Naive thymus-derived CD4-positive, alpha-beta T cell (primary cell): ENCODE results near the gene PID1. TPM values are rescaled to one million over a fixed set of nuclear protein-coding genes. Genes with fewer than 3 reads are reported as not detected.

ENCODE experiments used
- ATAC-seq: fragments of 150-1000 bp; cut with Tn5 transposase; 2 replicates; pipeline ENCODE4 v1.10.0; 2021; ENCODE audit warnings: mild to moderate bottlenecking, moderate library complexity
- CTCF ChIA-PET: fragments of 350-600 bp; sonication (Branson Sonifier 250); formaldehyde crosslinking; loops from one replicate; lab custom pipeline; 2021; ENCODE audit warnings: antibody characterized with exemption; lab: Charles Lee
- POLR2A ChIA-PET: fragments of 350-600 bp; sonication (Branson Sonifier 250); formaldehyde crosslinking; loops from one replicate; lab custom pipeline; 2021; ENCODE audit warnings: antibody characterized with exemption, inconsistent platforms; lab: Charles Lee
- DNase-seq, 9 donors: peaks; one replicate each; pipeline versions ENCODE4 v3.0.0 to v3.0.0-alpha.2; 2020 to 2022; ENCODE audit warnings: mixed read lengths in 1 of 9
- H3K27ac ChIP-seq: one replicate; pipeline ENCODE4 v1.7.0; 2013; ENCODE audit warnings: mild to moderate bottlenecking, low read depth, low read length, moderate library complexity
- H3K27me3 ChIP-seq, 2 donors: one replicate each; pipeline ENCODE4 v1.7.0; 2013; ENCODE audit warnings: low read length in 2 of 2, mild to moderate bottlenecking in 2 of 2, moderate library complexity in 2 of 2; ENCODE audit not compliant: control insufficient read depth in 2 of 2, insufficient read depth in 2 of 2
- H3K36me3 ChIP-seq, 3 experiments: 1 replicate in 2 of 3; 2 replicates in 1 of 3; pipeline ENCODE4 v1.7.0; 2013; ENCODE audit warnings: low read length in 3 of 3, mild to moderate bottlenecking in 3 of 3, moderate library complexity in 1 of 3; ENCODE audit not compliant: insufficient read depth in 3 of 3, control insufficient read depth in 2 of 3
- H3K4me1 ChIP-seq, 2 donors: one replicate each; pipeline ENCODE4 v1.7.0; 2013; ENCODE audit warnings: low read length in 2 of 2, mild to moderate bottlenecking in 2 of 2, moderate library complexity in 1 of 2; ENCODE audit not compliant: control insufficient read depth in 2 of 2, insufficient read depth in 2 of 2
- H3K4me3 ChIP-seq: 2 replicates; pipeline ENCODE4 v1.7.0; 2013; ENCODE audit warnings: mild to moderate bottlenecking, low read length
- H3K9me3 ChIP-seq, 3 experiments: 1 replicate in 2 of 3; 2 replicates in 1 of 3; pipeline ENCODE4 v1.7.0; 2013; ENCODE audit warnings: low read length in 3 of 3; ENCODE audit not compliant: control insufficient read depth in 2 of 3
- H3K27ac Mint-ChIP-seq, 9 donors: one replicate each; pipeline ENCODE4 v1.8.0; 2020 to 2022; ENCODE audit warnings: mixed read lengths in 9 of 9, mild to moderate bottlenecking in 8 of 9, moderate library complexity in 5 of 9, inconsistent platforms in 2 of 9
- H3K27me3 Mint-ChIP-seq, 5 donors: one replicate each; pipeline ENCODE4 v1.8.0; 2021 to 2022; ENCODE audit warnings: mixed read lengths in 5 of 5, mild to moderate bottlenecking in 1 of 5
- H3K36me3 Mint-ChIP-seq, 5 donors: one replicate each; pipeline ENCODE4 v1.8.0; 2020 to 2022; ENCODE audit warnings: mixed read lengths in 5 of 5, mild to moderate bottlenecking in 3 of 5, inconsistent platforms in 1 of 5
- H3K4me1 Mint-ChIP-seq, 7 donors: one replicate each; pipeline ENCODE4 v1.8.0; 2020 to 2022; ENCODE audit warnings: mixed read lengths in 7 of 7, mild to moderate bottlenecking in 3 of 7, inconsistent platforms in 1 of 7
- H3K4me3 Mint-ChIP-seq, 10 donors: one replicate each; pipeline ENCODE4 v1.8.0; 2020 to 2022; ENCODE audit warnings: mild to moderate bottlenecking in 10 of 10, mixed read lengths in 10 of 10, moderate library complexity in 6 of 10, inconsistent platforms in 2 of 10
- H3K9me3 Mint-ChIP-seq, 11 donors: one replicate each; pipeline ENCODE4 v1.8.0; 2020 to 2022; ENCODE audit warnings: mixed read lengths in 11 of 11, mild to moderate bottlenecking in 4 of 11, inconsistent platforms in 1 of 11, moderate library complexity in 1 of 11
- intact Hi-C, 2 donors: fragments of 100-400 bp; cut with micrococcal nuclease; formaldehyde crosslinking; loops; one replicate each; pipeline ENCODE4 v1.15.1; 2023
- polyA plus RNA-seq, 2 donors: library from polyadenylated mRNA; unstranded; fragments of 300-500 nt; fragmentation: Illumina TruSeq; gene quantifications; one replicate each; pipeline ENCODE4 v1.2.3, GENCODE V29; 2021
- total RNA-seq, 6 experiments: library from RNA in 5 of 6; stranded (reverse) in 5 of 6; gene quantifications; 1 replicate in 5 of 6; 2 replicates in 1 of 6; pipeline ENCODE4 v1.2.3 and lab custom pipeline; 2021 to 2026

PID1 gene
- total and polyA plus RNA-seq, 7 experiments from 2014 or later: 0.07 to 5.3 (median 1.1) TPM; not detected in 2

DNA sequence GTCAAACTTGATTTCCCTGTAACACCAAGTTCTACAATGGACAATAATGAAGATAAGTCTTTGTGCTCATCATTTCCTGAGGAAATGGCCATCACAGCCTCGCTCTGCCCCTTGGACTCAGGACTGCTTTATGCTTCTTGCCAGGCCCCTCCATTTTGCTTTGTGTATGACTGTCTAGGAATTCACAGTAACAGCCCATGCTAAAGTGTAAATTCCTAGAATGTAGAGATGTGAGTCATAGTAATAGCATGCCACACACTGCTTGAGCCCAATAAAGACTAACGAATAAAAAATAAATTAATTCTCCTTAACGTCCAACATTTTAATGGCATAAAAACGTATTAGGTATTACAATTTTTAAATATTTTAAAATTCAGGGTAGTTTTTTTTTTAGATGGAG is 226.5 kb downstream of the PID1 start:
- Mint-ChIP-seq H3K27me3 (no peaks in the 10 kb centered on the region), H3K9me3 (peaks cover 0 to 8% (median 1%) of the 10 kb centered on the region in 11 donors), H3K4me3 (no peak overlapping the region), H3K4me1 (no peaks in the 10 kb centered on the region), H3K36me3 (no peaks in the 10 kb centered on the region), H3K27ac (no peak overlapping the region)
- ChIA-PET POLR2A (no interaction called here), CTCF (no interaction called here)
- intact Hi-C loops: no loop called here
- no peak overlapping the region for H3K27ac ChIP-seq
- no peaks in the 10 kb centered on the region for H3K36me3 ChIP-seq
- no peak overlapping the region for H3K4me3 ChIP-seq
- H3K27me3 ChIP-seq: no peaks in the 10 kb centered on the region
- ATAC-seq (no peak), DNase-seq (no peak)
- no peaks in the 10 kb centered on the region for H3K4me1 ChIP-seq
- no peaks in the 10 kb centered on the region for H3K9me3 ChIP-seq

DNA sequence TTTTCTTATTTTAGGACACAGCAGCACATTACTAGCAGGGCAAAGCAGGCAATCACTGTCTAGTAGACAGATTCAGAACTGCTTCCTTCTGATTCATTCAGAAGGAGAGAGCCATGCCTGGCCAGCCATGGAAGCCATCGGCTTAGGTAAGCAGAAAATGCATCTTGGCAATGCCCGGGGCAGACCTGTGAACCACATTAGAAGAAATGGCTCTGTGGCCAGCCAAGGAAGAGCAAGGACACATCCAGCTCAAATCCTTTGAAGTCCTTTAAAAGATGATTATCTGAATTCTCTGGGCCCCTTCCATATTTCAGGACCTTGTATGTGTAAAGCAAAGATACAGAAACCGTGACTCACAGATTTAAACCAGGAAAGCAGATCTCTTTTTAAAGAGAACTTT is 227.4 kb downstream of the PID1 start:
- Mint-ChIP-seq H3K4me1 (no peaks in the 10 kb centered on the region), H3K9me3 (peaks cover 0 to 8% (median 1%) of the 10 kb centered on the region in 11 donors), H3K36me3 (no peaks in the 10 kb centered on the region), H3K27ac (no peak overlapping the region), H3K4me3 (no peak overlapping the region), H3K27me3 (no peaks in the 10 kb centered on the region)
- ChIA-PET CTCF (no interaction called here), POLR2A (no interaction called here)
- no peak for ATAC-seq
- Histone ChIP-seq H3K4me3 (no peak overlapping the region), H3K27me3 (no peaks in the 10 kb centered on the region), H3K27ac (no peak overlapping the region), H3K4me1 (no peaks in the 10 kb centered on the region), H3K9me3 (no peaks in the 10 kb centered on the region), H3K36me3 (no peaks in the 10 kb centered on the region)
- intact Hi-C loops: no loop called here
- DNase-seq: no peak

- intact Hi-C loops: no loop called here
- H3K9me3 ChIP-seq: no peaks in the 10 kb centered on the region
- ChIA-PET POLR2A (no interaction called here), CTCF (interaction anchor here (0.7 kb wide), 1 partner anchor 32 kb away, joined by 5 read pairs; no protein-coding TSS in a partner anchor)
- H3K27ac Mint-ChIP-seq: no peak overlapping the region
- H3K4me1 ChIP-seq: no peaks in the 10 kb centered on the region
- no peak overlapping the region for H3K4me3 Mint-ChIP-seq
- no peaks in the 10 kb centered on the region for H3K36me3 Mint-ChIP-seq
- no peaks in the 10 kb centered on the region for H3K27me3 ChIP-seq
- H3K27me3 Mint-ChIP-seq: no peaks in the 10 kb centered on the region
- no peaks in the 10 kb centered on the region for H3K36me3 ChIP-seq
- H3K9me3 Mint-ChIP-seq: peaks cover 0 to 8% (median 1%) of the 10 kb centered on the region in 11 donors
- H3K4me1 Mint-ChIP-seq: no peaks in the 10 kb centered on the region
- no peak overlapping the region for H3K4me3 ChIP-seq
- H3K27ac ChIP-seq: no peak overlapping the region
- no peak for ATAC-seq
- no peak for DNase-seq
Observed at GRCh38 chr2:229042349-229042748, 228.7 kb downstream of the PID1 start.

DNA sequence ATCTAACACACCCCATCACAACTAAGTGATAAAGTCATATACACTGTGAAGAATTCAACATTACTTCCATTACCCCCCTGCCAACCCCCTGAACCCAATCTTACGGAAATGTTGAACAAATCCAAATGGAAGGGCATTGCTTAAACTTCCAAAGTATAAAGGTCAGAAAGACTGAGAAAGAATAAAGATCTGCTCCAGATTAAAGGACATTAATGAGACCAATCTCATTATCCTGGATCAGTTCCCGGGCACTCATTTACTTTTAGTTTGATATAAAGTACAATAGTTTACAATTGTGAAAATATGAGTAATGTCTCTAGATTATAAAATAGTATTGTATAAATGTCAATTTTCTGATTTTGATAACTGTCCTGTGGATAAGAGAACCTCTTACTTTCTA is 229.4 kb downstream of the PID1 start:
- Mint-ChIP-seq H3K4me1 (no peaks in the 10 kb centered on the region), H3K27ac (no peak overlapping the region), H3K36me3 (no peaks in the 10 kb centered on the region), H3K27me3 (no peaks in the 10 kb centered on the region), H3K4me3 (no peak overlapping the region), H3K9me3 (peaks cover 0 to 8% (median 0%) of the 10 kb centered on the region in 11 donors)
- intact Hi-C loops: no loop called here
- Histone ChIP-seq H3K9me3 (no peaks in the 10 kb centered on the region), H3K36me3 (no peaks in the 10 kb centered on the region), H3K4me3 (no peak overlapping the region), H3K27me3 (no peaks in the 10 kb centered on the region), H3K27ac (no peak overlapping the region), H3K4me1 (no peaks in the 10 kb centered on the region)
- CTCF ChIA-PET: no interaction called here
- POLR2A ChIA-PET: no interaction called here
- ATAC-seq: no peak
- DNase-seq: no peak

DNA sequence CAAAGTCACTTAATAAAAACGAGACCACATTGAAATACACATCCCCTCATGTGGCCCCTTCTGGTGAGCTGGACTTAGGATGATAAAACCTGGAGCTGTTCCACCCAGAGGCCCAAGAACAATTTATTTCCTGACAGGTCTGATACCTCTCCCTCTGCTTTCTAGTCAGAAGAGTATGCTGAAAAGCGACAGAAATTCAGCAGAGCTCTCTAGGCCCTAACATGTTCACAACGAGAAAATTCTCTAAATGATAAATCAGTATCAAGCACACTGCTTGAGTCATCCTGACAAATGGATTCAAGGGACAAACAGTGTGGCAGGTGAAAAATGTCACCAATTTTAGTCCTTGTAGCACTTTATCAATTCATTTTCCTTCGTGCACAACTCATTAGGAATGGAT is 233.5 kb downstream of the PID1 start:
- intact Hi-C loops: no loop called here
- ATAC-seq: no peak

DNA sequence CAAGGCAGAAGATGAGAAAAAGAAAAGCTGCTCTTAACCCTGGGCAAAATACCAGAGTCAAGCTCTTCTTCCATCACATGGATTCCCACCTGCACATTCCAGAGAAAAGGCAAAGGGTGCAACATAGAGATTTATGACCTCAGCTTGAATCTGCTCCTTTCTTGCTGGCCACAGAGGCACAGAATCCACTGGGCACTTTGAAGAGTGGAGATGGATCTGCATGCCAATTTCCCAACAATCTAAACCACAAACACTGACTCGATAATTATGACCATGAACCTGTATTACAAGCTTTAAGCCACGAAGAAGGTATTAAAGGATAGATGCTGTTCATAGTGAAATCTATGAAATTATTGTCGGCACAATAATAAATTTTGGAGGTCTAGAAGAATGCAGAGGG is 237.3 kb downstream of the PID1 start:
- H3K4me1 ChIP-seq: no peaks in the 10 kb centered on the region
- ChIA-PET CTCF (no interaction called here), POLR2A (no interaction called here)
- no peak overlapping the region for H3K27ac ChIP-seq
- peaks cover 1 to 9% (median 4%) of the 10 kb centered on the region in 11 donors for H3K9me3 Mint-ChIP-seq
- no peak for ATAC-seq
- no peaks in the 10 kb centered on the region for H3K27me3 ChIP-seq
- no peak overlapping the region for H3K4me3 Mint-ChIP-seq
- no peaks in the 10 kb centered on the region for H3K36me3 Mint-ChIP-seq
- intact Hi-C loops: no loop called here
- no peak overlapping the region for H3K27ac Mint-ChIP-seq
- H3K36me3 ChIP-seq: no peaks in the 10 kb centered on the region
- no peaks in the 10 kb centered on the region for H3K27me3 Mint-ChIP-seq
- H3K4me3 ChIP-seq: no peak overlapping the region
- no peaks in the 10 kb centered on the region for H3K4me1 Mint-ChIP-seq
- H3K9me3 ChIP-seq: no peaks in the 10 kb centered on the region
- no peak for DNase-seq

More for the DNA sequence above, 233.5 kb downstream of the PID1 start:
- H3K27me3 ChIP-seq: no peaks in the 10 kb centered on the region
- Mint-ChIP-seq H3K27ac (no peak overlapping the region), H3K27me3 (no peaks in the 10 kb centered on the region), H3K4me3 (no peak overlapping the region), H3K36me3 (no peaks in the 10 kb centered on the region), H3K4me1 (no peaks in the 10 kb centered on the region), H3K9me3 (peaks cover 0 to 8% (median 0%) of the 10 kb centered on the region in 11 donors)
- no peaks in the 10 kb centered on the region for H3K4me1 ChIP-seq
- no peak for DNase-seq
- H3K36me3 ChIP-seq: no peaks in the 10 kb centered on the region
- ChIA-PET POLR2A (no interaction called here), CTCF (no interaction called here)
- no peak overlapping the region for H3K27ac ChIP-seq
- no peaks in the 10 kb centered on the region for H3K9me3 ChIP-seq
- no peak overlapping the region for H3K4me3 ChIP-seq

DNA sequence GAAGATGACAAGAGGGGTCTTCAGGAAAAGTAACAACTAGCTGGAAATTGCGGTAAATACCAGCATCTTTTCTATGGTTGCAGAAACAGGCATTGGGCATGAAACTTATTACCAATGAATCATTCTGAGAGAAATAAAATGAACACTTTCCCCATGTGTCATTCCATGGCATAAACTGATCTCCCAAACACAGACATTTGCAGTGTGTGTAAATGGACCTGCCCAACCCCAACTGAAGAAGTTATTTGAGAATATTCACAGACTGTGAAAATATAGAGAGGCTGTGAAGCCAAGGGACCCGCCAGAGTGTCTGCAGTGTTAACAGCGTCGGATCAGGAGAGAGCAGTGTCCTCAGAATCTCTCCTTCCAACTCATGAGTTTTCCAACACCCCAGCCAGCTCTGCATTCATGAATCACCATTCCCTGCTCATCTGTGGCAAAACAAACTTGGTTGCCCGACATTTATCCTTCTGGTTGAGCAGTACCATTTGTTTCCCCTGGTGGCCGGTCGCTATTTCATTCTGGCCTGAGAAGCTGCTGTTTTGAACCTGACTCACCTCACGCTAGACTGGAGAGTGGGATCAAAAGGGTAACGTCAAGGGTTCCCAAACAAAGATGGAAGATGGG is 238.4 kb downstream of the PID1 start:
- H3K9me3 ChIP-seq: peaks cover 0 to 3% (median 0%) of the 10 kb centered on the region in 3 experiments
- DNase-seq: no peak
- Mint-ChIP-seq H3K4me1 (no peaks in the 10 kb centered on the region), H3K27me3 (no peaks in the 10 kb centered on the region), H3K27ac (no peak overlapping the region), H3K36me3 (no peaks in the 10 kb centered on the region), H3K4me3 (no peak overlapping the region), H3K9me3 (peaks cover 1 to 14% (median 7%) of the 10 kb centered on the region in 11 donors)
- ChIA-PET POLR2A (no interaction called here), CTCF (no interaction called here)
- intact Hi-C loops: no loop called here
- no peaks in the 10 kb centered on the region for H3K36me3 ChIP-seq
- no peaks in the 10 kb centered on the region for H3K4me1 ChIP-seq
- no peak overlapping the region for H3K4me3 ChIP-seq
- H3K27ac ChIP-seq: no peak overlapping the region
- no peak for ATAC-seq
- H3K27me3 ChIP-seq: no peaks in the 10 kb centered on the region
